ENCODE results near the gene ANKRD33B.

GRCh38 chr5:10667431-10668057 is 103.7 kb downstream of the ANKRD33B start:
- TF ChIP-seq, protein P1, sequence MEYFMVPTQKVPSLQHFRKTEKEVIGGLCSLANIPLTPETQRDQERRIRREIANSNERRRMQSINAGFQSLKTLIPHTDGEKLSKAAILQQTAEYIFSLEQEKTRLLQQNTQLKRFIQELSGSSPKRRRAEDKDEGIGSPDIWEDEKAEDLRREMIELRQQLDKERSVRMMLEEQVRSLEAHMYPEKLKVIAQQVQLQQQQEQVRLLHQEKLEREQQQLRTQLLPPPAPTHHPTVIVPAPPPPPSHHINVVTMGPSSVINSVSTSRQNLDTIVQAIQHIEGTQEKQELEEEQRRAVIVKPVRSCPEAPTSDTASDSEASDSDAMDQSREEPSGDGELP (IDR thresholded peaks at IDR 0.05; ENCODE audit: borderline replicate concordance, low read depth): no peak
- no peak for TF ChIP-seq ETV6 (CRISPR knock-in tag; conservative IDR thresholded peaks at IDR 0.05)
- TF ChIP-seq ZNF318 (CRISPR knock-in tag; IDR thresholded peaks at IDR 0.05): no peak
